ENCODE results near the gene ARHGEF28. TPM values are rescaled to one million over a fixed set of nuclear protein-coding genes. Genes with fewer than 3 reads are reported as not detected.

ARHGEF28 gene
- total and polyA plus RNA-seq, 2 of the 4 experiments (the other 2 are of a cell fraction): 3.6 to 16.0 TPM

GRCh38 chr5:73862796-73863195, 236.8 kb downstream of the ARHGEF28 start:
- Histone ChIP-seq H3K79me1 (ENCODE audit: low read depth in 1 of 2, low read length in 2 of 2) (peaks cover 0 to 7% of the 10 kb centered on the region in 2 experiments; a peak in 1 of 4 replicates), H3K14ac (replicated peaks; ENCODE audit: low read depth, low read length) (no peak overlapping the region), H2AFZ (replicated peaks; ENCODE audit: low read length, poor library complexity) (no peak overlapping the region), H2BK120ac (ENCODE audit: low read depth, low read length) (no peak overlapping the region), H3K23ac (ENCODE audit: low read depth, low read length) (no peak overlapping the region), H3K56ac (ENCODE audit: extremely low read depth, insufficient read depth, low read length) (no peak overlapping the region), H3K4ac (ENCODE audit: low read depth, low read length) (no peak overlapping the region), H4K5ac (ENCODE audit: low read depth, low read length) (no peak overlapping the region), H3K9me1 (ENCODE audit: insufficient read depth, low read length) (peaks cover 10% of the 10 kb centered on the region), H3K36me3 (ENCODE audit: control insufficient read depth, insufficient read depth, low read length) (peaks cover 4% of the 10 kb centered on the region), H3K18ac (ENCODE audit: low read depth, low read length) (no peak overlapping the region), H4K8ac (ENCODE audit: low read depth in 2 of 2, low read length in 2 of 2) (no peak overlapping the region), H2BK20ac (ENCODE audit: low read depth, low read length) (no peak overlapping the region), H3K9ac (ENCODE audit: low read depth, low read length) (no peak overlapping the region), H2BK15ac (ENCODE audit: low read depth, low read length) (no peak overlapping the region), H4K91ac (ENCODE audit: insufficient read depth, low read depth, low read length) (no peak overlapping the region), H3K4me3 (ENCODE audit: insufficient read depth, low read depth, low read length) (no peak overlapping the region), H3K9me3 (ENCODE audit: control insufficient read depth, insufficient read depth, low read length) (no peaks in the 10 kb centered on the region), H3K4me1 (ENCODE audit: control insufficient read depth, insufficient read depth, low read length) (peaks cover 4% of the 10 kb centered on the region), H3K4me2 (ENCODE audit: low read depth, low read length) (no peak overlapping the region), H3K27me3 (ENCODE audit: control insufficient read depth, insufficient read depth, low read length) (no peaks in the 10 kb centered on the region), H2AK9ac (replicated peaks; ENCODE audit: low read depth, low read length, poor library complexity) (no peak overlapping the region), H2BK5ac (ENCODE audit: low read depth, low read length, poor library complexity, severe bottlenecking) (no peak overlapping the region), H4K20me1 (ENCODE audit: insufficient read depth, low read length) (no peaks in the 10 kb centered on the region), H2AK5ac (ENCODE audit: low read depth, low read length) (no peak overlapping the region), H3K27ac (ENCODE audit: insufficient read depth, low read length) (no peak overlapping the region)
- intact Hi-C loops (cut with micrococcal nuclease): no loop called here
- ATAC-seq (ENCODE audit: low read depth): no peak
- POLR2A ChIA-PET (ENCODE audit: unreplicated experiment): interaction anchor here (0.6 kb wide), 1 partner anchor 27 kb away, joined by 8 read pairs; no protein-coding TSS in a partner anchor
- dilution Hi-C loops (cut with HindIII; ENCODE audit: low sequenced_read_pairs, unreplicated experiment): no loop called here
- no peak for DNase-seq
- TF ChIP-seq MAFK (IDR thresholded peaks at IDR 0.05; ENCODE audit: low read depth, low read length) (no peak), MAZ (IDR thresholded peaks at IDR 0.05; ENCODE audit: borderline replicate concordance, low read depth, low read length) (no peak), RCOR1 (IDR thresholded peaks at IDR 0.05; ENCODE audit: insufficient replicate concordance, low read length) (no peak), CEBPB (IDR thresholded peaks at IDR 0.05; ENCODE audit: low read depth, low read length) (no peak), SMC3 (IDR thresholded peaks at IDR 0.05; ENCODE audit: low read depth, low read length) (no peak), BHLHE40 (IDR thresholded peaks at IDR 0.05; ENCODE audit: low read depth, low read length) (no peak), RFX5 (IDR thresholded peaks at IDR 0.05; ENCODE audit: low read depth, low read length) (no peak), CHD1 (IDR thresholded peaks at IDR 0.05; ENCODE audit: low read depth, low read length) (no peak), RAD21 (IDR thresholded peaks at IDR 0.05; ENCODE audit: low read length) (no peak), POLR2A (IDR thresholded peaks at IDR 0.05; ENCODE audit: low read depth, low read length) (no peak), NFE2L2 (IDR thresholded peaks at IDR 0.05; ENCODE audit: low read depth, low read length) (no peak), USF2 (IDR thresholded peaks at IDR 0.05; ENCODE audit: low read depth, low read length) (no peak), FOS (IDR thresholded peaks at IDR 0.05; ENCODE audit: low read depth, low read length) (no peak), MXI1 (IDR thresholded peaks at IDR 0.05; ENCODE audit: borderline replicate concordance, low read depth, low read length) (no peak)
- TF ChIP-seq, protein P1, sequence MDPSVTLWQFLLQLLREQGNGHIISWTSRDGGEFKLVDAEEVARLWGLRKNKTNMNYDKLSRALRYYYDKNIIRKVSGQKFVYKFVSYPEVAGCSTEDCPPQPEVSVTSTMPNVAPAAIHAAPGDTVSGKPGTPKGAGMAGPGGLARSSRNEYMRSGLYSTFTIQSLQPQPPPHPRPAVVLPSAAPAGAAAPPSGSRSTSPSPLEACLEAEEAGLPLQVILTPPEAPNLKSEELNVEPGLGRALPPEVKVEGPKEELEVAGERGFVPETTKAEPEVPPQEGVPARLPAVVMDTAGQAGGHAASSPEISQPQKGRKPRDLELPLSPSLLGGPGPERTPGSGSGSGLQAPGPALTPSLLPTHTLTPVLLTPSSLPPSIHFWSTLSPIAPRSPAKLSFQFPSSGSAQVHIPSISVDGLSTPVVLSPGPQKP (IDR thresholded peaks at IDR 0.05; ENCODE audit: borderline replicate concordance, low read depth, low read length): no peak
- TF ChIP-seq, protein P2, sequence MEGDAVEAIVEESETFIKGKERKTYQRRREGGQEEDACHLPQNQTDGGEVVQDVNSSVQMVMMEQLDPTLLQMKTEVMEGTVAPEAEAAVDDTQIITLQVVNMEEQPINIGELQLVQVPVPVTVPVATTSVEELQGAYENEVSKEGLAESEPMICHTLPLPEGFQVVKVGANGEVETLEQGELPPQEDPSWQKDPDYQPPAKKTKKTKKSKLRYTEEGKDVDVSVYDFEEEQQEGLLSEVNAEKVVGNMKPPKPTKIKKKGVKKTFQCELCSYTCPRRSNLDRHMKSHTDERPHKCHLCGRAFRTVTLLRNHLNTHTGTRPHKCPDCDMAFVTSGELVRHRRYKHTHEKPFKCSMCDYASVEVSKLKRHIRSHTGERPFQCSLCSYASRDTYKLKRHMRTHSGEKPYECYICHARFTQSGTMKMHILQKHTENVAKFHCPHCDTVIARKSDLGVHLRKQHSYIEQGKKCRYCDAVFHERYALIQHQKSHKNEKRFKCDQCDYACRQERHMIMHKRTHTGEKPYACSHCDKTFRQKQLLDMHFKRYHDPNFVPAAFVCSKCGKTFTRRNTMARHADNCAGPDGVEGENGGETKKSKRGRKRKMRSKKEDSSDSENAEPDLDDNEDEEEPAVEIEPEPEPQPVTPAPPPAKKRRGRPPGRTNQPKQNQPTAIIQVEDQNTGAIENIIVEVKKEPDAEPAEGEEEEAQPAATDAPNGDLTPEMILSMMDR (conservative IDR thresholded peaks at IDR 0.05; ENCODE audit: low read depth, low read length): no peak
- no TSS peak for BruUV-seq (replicated peaks)
- CTCF ChIA-PET: no interaction called here
- in situ Hi-C loops (cut with MboI; ENCODE audit: low sequenced_read_pairs): no loop called here
